CD8-positive, alpha-beta memory T cell (primary cell): ENCODE results near the gene TM4SF18. TPM values are rescaled to one million over a fixed set of nuclear protein-coding genes. Genes with fewer than 3 reads are reported as not detected.

Experiments
- CTCF ChIA-PET: fragments of 350-600 bp; sonication (Branson Sonifier 250); formaldehyde crosslinking; loops from one replicate; lab custom pipeline; 2021; ENCODE audit warnings: antibody characterized with exemption; lab: Charles Lee
- POLR2A ChIA-PET: fragments of 350-600 bp; sonication (Branson Sonifier 250); formaldehyde crosslinking; loops from one replicate; lab custom pipeline; 2021; ENCODE audit warnings: antibody characterized with exemption; lab: Charles Lee
- DNase-seq, 5 donors: peaks; one replicate each; pipeline versions ENCODE4 v3.0.0 to v3.0.0-alpha.2; 2020 to 2022; ENCODE audit warnings: mixed read lengths in 1 of 5
- H3K27ac ChIP-seq: one replicate; pipeline ENCODE4 v1.7.0; 2013; ENCODE audit warnings: low read depth, mild to moderate bottlenecking, low read length, moderate library complexity
- H3K27me3 ChIP-seq: 2 replicates; pipeline ENCODE4 v1.7.0; 2013; ENCODE audit warnings: low read length, mild to moderate bottlenecking; ENCODE audit not compliant: insufficient read depth, poor library complexity, severe bottlenecking
- H3K36me3 ChIP-seq: 2 replicates; pipeline ENCODE4 v1.7.0; 2013; ENCODE audit warnings: mild to moderate bottlenecking, low read length, moderate library complexity; ENCODE audit not compliant: insufficient read depth
- H3K4me1 ChIP-seq: 2 replicates; pipeline ENCODE4 v1.7.0; 2013; ENCODE audit warnings: mild to moderate bottlenecking, low read length, moderate library complexity; ENCODE audit not compliant: insufficient read depth
- H3K4me3 ChIP-seq: 2 replicates; pipeline ENCODE4 v1.7.0; 2013; ENCODE audit warnings: mild to moderate bottlenecking, low read length
- H3K9me3 ChIP-seq: 2 replicates; pipeline ENCODE4 v1.7.0; 2013; ENCODE audit warnings: mild to moderate bottlenecking, low read length
- H3K27ac Mint-ChIP-seq, 8 donors: one replicate each; pipeline ENCODE4 v1.8.0; 2020 to 2021; ENCODE audit warnings: mixed read lengths in 8 of 8, mild to moderate bottlenecking in 6 of 8, inconsistent platforms in 3 of 8, moderate library complexity in 3 of 8
- H3K27me3 Mint-ChIP-seq, 2 donors: one replicate each; pipeline ENCODE4 v1.8.0; 2020 to 2021; ENCODE audit warnings: mixed read lengths in 2 of 2, mild to moderate bottlenecking in 1 of 2, moderate library complexity in 1 of 2
- H3K36me3 Mint-ChIP-seq, 3 donors: one replicate each; pipeline ENCODE4 v1.8.0; 2020 to 2021; ENCODE audit warnings: mixed read lengths in 3 of 3, inconsistent platforms in 1 of 3, mild to moderate bottlenecking in 1 of 3
- H3K4me1 Mint-ChIP-seq, 3 donors: one replicate each; pipeline ENCODE4 v1.8.0; 2020 to 2021; ENCODE audit warnings: mixed read lengths in 3 of 3, inconsistent platforms in 1 of 3, mild to moderate bottlenecking in 1 of 3
- H3K4me3 Mint-ChIP-seq, 7 donors: one replicate each; pipeline ENCODE4 v1.8.0; 2020 to 2021; ENCODE audit warnings: mixed read lengths in 7 of 7, mild to moderate bottlenecking in 6 of 7, moderate library complexity in 4 of 7, inconsistent platforms in 2 of 7
- H3K9me3 Mint-ChIP-seq, 5 donors: one replicate each; pipeline ENCODE4 v1.8.0; 2020 to 2022; ENCODE audit warnings: mixed read lengths in 5 of 5, mild to moderate bottlenecking in 3 of 5, moderate library complexity in 2 of 5, inconsistent platforms in 1 of 5
- polyA plus RNA-seq: library from polyadenylated mRNA; unstranded; fragments of 300-500 nt; fragmentation: Illumina TruSeq; gene quantifications from one replicate; pipeline ENCODE4 v1.2.3, GENCODE V29; 2021
- total RNA-seq, 2 experiments: library from RNA; stranded (reverse); gene quantifications; one replicate each; pipeline ENCODE4 v1.2.3, GENCODE V29; 2021

Gene TM4SF18
- total and polyA plus RNA-seq, 3 experiments from 2014 or later: not detected

DNA sequence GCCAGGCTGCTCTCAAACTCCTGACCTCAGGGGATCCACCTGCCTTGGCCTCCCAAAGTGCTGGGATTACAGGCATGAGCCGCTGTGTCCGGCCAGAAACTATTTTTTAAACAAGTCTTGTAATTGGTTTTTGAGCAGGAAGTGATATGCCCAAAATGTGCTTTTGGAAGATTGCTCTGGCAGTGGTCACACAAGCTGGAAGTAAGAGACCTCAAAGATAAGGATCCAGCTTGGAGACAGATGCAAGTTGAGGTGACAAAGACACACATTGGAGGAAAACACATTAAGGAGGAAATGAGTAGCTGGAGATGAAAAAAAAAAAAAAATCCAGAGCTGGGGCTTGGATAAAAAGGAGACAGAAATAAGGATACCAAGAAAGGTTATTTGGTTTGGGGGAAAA is 6.3 kb downstream of the TM4SF18 start:
- no peaks in the 10 kb centered on the region for H3K9me3 Mint-ChIP-seq
- H3K4me3 ChIP-seq: no peak overlapping the region
- POLR2A ChIA-PET: no interaction called here
- no peak overlapping the region for H3K4me3 Mint-ChIP-seq
- peaks cover 3 to 4% of the 10 kb centered on the region in 2 donors for H3K27me3 Mint-ChIP-seq
- H3K4me1 Mint-ChIP-seq: no peaks in the 10 kb centered on the region
- no peaks in the 10 kb centered on the region for H3K4me1 ChIP-seq
- no peak overlapping the region for H3K27ac Mint-ChIP-seq
- H3K27ac ChIP-seq: no peak overlapping the region
- no peaks in the 10 kb centered on the region for H3K36me3 ChIP-seq
- no peaks in the 10 kb centered on the region for H3K36me3 Mint-ChIP-seq
- DNase-seq: no peak
- H3K9me3 ChIP-seq: no peaks in the 10 kb centered on the region
- no peaks in the 10 kb centered on the region for H3K27me3 ChIP-seq
- CTCF ChIA-PET: no interaction called here

DNA sequence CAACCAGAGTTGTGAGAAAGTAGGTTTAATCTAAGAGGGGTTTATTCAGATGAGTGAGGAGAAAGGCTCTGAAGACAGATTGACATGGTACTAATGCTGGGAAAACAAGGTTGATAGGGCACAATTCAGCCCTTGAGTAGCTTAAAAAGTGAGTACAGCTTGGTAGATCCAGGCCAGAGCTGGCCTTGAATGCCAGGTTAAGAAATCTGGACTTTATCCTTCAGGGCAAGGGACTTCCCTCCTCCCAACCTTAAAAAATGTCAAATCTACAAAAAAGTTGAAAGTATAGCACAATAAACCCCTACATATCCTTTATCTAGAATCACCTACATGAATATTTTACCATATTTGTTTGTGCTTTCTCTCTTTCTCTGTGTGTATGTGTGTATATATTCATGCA is 7.9 kb downstream of the TM4SF18 start:
- Histone ChIP-seq H3K4me1 (no peaks in the 10 kb centered on the region), H3K36me3 (no peaks in the 10 kb centered on the region), H3K9me3 (no peaks in the 10 kb centered on the region), H3K27me3 (no peaks in the 10 kb centered on the region), H3K4me3 (no peak overlapping the region), H3K27ac (no peak overlapping the region)
- ChIA-PET POLR2A (no interaction called here), CTCF (no interaction called here)
- no peaks in the 10 kb centered on the region for H3K36me3 Mint-ChIP-seq
- no peaks in the 10 kb centered on the region for H3K4me1 Mint-ChIP-seq
- H3K4me3 Mint-ChIP-seq: no peak overlapping the region
- no peak overlapping the region for H3K27ac Mint-ChIP-seq
- no peak for DNase-seq
- peaks cover 0 to 4% of the 10 kb centered on the region in 2 donors for H3K27me3 Mint-ChIP-seq
- H3K9me3 Mint-ChIP-seq: no peaks in the 10 kb centered on the region

DNA sequence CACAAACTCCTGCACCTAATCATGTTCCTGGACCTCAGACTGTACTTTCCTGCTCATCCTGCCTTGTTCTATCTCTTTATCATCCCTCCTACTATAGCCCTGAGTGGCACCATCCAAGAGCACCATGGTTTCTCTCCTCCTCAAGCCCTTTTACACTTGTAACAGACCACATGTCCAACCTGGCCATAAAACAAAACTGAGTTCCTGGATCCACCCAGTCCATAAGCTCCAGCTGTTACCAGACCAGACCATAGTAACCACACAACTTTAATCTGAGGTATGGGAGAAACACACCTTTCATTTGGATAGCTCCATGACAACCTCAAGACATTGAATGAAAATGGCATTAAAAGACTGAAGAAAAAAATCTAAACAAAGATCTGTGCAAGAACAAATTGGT is 9.1 kb downstream of the TM4SF18 start:
- POLR2A ChIA-PET: no interaction called here
- no peaks in the 10 kb centered on the region for H3K4me1 Mint-ChIP-seq
- CTCF ChIA-PET: interaction anchor here (0.7 kb wide), 1 partner anchor 9 kb away, joined by 3 read pairs; the partner anchor contains the start of gene TM4SF18

DNA sequence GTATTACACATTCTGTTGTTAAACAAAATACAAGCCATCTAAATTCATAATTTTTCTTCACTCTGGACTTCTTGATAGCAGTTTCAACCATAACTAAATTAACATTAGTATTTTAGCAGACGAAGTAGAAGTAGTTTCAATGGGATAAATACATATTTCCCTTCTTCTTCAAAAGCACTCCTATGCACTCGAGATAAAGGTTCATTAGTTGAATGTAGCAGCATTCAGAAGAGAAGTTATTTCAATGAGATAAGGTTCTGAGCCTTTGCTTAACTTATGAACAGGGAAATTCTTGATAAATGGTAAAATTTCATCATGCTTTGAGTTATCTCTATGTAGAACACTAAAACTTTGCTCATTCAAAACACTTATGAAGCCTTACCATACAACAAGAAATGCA is 11.8 kb downstream of the TM4SF18 start:
- Histone ChIP-seq H3K4me1 (no peaks in the 10 kb centered on the region), H3K9me3 (no peaks in the 10 kb centered on the region), H3K27me3 (no peaks in the 10 kb centered on the region), H3K36me3 (no peaks in the 10 kb centered on the region), H3K4me3 (no peak overlapping the region), H3K27ac (no peak overlapping the region)
- no peak for DNase-seq
- H3K36me3 Mint-ChIP-seq: no peaks in the 10 kb centered on the region
- CTCF ChIA-PET: no interaction called here
- H3K4me3 Mint-ChIP-seq: no peak overlapping the region
- no peak overlapping the region for H3K27ac Mint-ChIP-seq
- H3K4me1 Mint-ChIP-seq: no peaks in the 10 kb centered on the region
- no peaks in the 10 kb centered on the region for H3K9me3 Mint-ChIP-seq
- POLR2A ChIA-PET: no interaction called here
- peaks cover 0 to 2% of the 10 kb centered on the region in 2 donors for H3K27me3 Mint-ChIP-seq

More for the DNA sequence above, 9.1 kb downstream of the TM4SF18 start:
- no peak overlapping the region for H3K4me3 Mint-ChIP-seq
- no peak overlapping the region for H3K27ac ChIP-seq
- peaks cover 0 to 2% of the 10 kb centered on the region in 2 donors for H3K27me3 Mint-ChIP-seq
- no peaks in the 10 kb centered on the region for H3K9me3 ChIP-seq
- H3K4me3 ChIP-seq: no peak overlapping the region
- H3K9me3 Mint-ChIP-seq: no peaks in the 10 kb centered on the region
- no peaks in the 10 kb centered on the region for H3K4me1 ChIP-seq
- no peaks in the 10 kb centered on the region for H3K36me3 ChIP-seq
- H3K27ac Mint-ChIP-seq: no peak overlapping the region
- H3K27me3 ChIP-seq: no peaks in the 10 kb centered on the region
- no peaks in the 10 kb centered on the region for H3K36me3 Mint-ChIP-seq
- no peak for DNase-seq

DNA sequence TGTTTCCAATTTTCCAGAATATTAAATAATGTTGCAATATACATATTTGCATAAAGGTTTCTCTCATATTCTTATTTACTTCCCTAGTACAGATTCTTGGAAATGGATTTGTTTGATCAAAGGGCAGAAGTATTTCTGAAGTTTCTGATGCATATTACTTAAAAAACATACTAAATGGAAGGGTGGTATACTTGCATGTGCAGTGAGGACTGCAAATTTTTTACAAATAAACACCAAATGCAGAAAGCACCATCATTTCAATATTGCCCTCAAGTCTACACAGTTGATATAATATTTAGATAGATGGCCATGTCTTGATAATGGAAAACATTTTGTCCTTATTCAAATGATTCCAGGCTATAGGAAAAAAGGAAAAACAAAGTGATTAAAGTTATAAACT is 12.3 kb downstream of the TM4SF18 start:
- H3K4me3 ChIP-seq: no peak overlapping the region
- Mint-ChIP-seq H3K27ac (no peak overlapping the region), H3K36me3 (no peaks in the 10 kb centered on the region), H3K9me3 (no peaks in the 10 kb centered on the region), H3K4me3 (no peak overlapping the region), H3K27me3 (peaks cover 0 to 2% of the 10 kb centered on the region in 2 donors), H3K4me1 (no peaks in the 10 kb centered on the region)
- ChIA-PET POLR2A (no interaction called here), CTCF (no interaction called here)
- H3K27me3 ChIP-seq: no peaks in the 10 kb centered on the region
- no peak for DNase-seq
- no peaks in the 10 kb centered on the region for H3K9me3 ChIP-seq
- H3K27ac ChIP-seq: no peak overlapping the region
- H3K4me1 ChIP-seq: no peaks in the 10 kb centered on the region
- no peaks in the 10 kb centered on the region for H3K36me3 ChIP-seq

DNA sequence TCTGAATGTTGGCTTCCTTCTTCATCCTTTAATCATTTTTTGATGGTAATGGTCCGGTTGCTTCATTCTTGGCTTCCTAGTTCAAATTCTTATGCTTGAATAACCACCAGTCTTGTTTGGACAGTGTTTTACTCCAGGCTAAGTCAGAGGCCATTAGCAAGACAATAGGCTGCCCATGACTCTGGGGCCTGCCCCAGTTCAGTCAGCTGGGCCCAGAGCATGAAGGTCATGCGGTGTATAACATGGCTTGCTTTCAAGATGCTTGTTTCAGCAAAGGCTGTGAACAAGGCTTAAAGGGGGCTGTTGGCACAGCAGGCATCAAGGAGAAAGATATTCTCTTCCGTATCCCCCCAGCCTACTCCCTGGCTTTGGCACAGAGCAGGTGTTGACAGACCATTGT is 13.7 kb downstream of the TM4SF18 start:
- H3K27ac Mint-ChIP-seq: no peak overlapping the region
- no peaks in the 10 kb centered on the region for H3K4me1 Mint-ChIP-seq
- H3K9me3 Mint-ChIP-seq: no peaks in the 10 kb centered on the region
- CTCF ChIA-PET: no interaction called here
- Histone ChIP-seq H3K9me3 (no peaks in the 10 kb centered on the region), H3K27me3 (no peaks in the 10 kb centered on the region), H3K36me3 (no peaks in the 10 kb centered on the region), H3K4me1 (no peaks in the 10 kb centered on the region), H3K27ac (no peak overlapping the region), H3K4me3 (no peak overlapping the region)
- no peaks in the 10 kb centered on the region for H3K36me3 Mint-ChIP-seq
- no peak for DNase-seq
- POLR2A ChIA-PET: interaction anchor here (0.6 kb wide), 1 partner anchor 176 kb away, joined by 4 read pairs; no protein-coding TSS in a partner anchor
- peaks cover 0 to 4% of the 10 kb centered on the region in 2 donors for H3K27me3 Mint-ChIP-seq
- H3K4me3 Mint-ChIP-seq: no peak overlapping the region

DNA sequence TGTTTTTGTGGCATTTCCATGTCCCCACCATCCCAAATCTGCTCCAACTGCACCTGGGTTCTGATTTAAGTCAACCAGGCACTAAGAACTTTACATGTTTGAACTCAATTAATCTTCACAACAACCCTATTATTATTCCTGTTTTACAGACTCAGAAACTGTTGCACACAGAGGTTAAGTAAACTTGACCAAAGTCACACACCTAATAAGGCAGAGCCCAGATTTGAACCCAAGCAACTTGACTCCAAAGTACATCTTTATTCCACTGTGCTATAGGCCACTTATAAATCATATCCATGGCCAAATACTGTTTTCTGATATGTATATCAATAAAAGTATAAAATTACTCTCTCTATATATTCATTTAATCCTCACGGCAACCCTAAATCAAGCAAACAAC is 16.4 kb downstream of the TM4SF18 start:
- H3K36me3 Mint-ChIP-seq: peaks cover 0 to 11% (median 0%) of the 10 kb centered on the region in 3 donors
- ChIA-PET POLR2A (no interaction called here), CTCF (no interaction called here)
- H3K4me1 ChIP-seq: no peaks in the 10 kb centered on the region
- H3K9me3 Mint-ChIP-seq: peaks cover 0 to 1% (median 0%) of the 10 kb centered on the region in 5 donors
- no peak overlapping the region for H3K4me3 ChIP-seq
- H3K36me3 ChIP-seq: no peaks in the 10 kb centered on the region
- H3K9me3 ChIP-seq: no peaks in the 10 kb centered on the region
- H3K4me1 Mint-ChIP-seq: no peaks in the 10 kb centered on the region
- no peak for DNase-seq
- H3K27ac ChIP-seq: no peak overlapping the region
- peaks cover 10 to 21% of the 10 kb centered on the region in 2 donors for H3K27me3 Mint-ChIP-seq
- no peaks in the 10 kb centered on the region for H3K27me3 ChIP-seq
- no peak overlapping the region for H3K4me3 Mint-ChIP-seq
- no peak overlapping the region for H3K27ac Mint-ChIP-seq

DNA sequence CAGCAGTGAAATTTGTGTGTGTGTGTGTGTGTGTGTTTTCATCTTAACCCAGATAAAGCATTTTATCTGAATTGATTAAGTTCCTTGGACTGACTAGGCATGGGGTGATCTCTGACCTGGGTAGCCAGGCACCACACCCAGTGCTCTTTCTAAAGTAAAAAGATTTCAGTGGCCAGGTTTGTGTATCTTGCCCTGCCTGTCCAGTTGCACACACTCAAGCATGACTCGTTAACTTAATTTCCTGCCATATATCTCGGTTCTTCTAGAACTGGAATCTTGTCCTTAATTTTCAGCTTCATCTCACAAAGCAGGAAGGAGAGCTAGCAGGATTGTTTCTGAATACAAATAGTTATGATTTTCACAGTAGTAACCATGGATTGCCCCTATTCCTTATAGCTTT is 17.0 kb downstream of the TM4SF18 start:
- no peak overlapping the region for H3K4me3 ChIP-seq
- Mint-ChIP-seq H3K36me3 (peaks cover 0 to 11% (median 0%) of the 10 kb centered on the region in 3 donors), H3K9me3 (peaks cover 0 to 2% (median 0%) of the 10 kb centered on the region in 5 donors), H3K27me3 (peaks cover 10 to 26% of the 10 kb centered on the region in 2 donors), H3K4me1 (no peaks in the 10 kb centered on the region), H3K4me3 (no peak overlapping the region), H3K27ac (no peak overlapping the region)
- H3K27ac ChIP-seq: no peak overlapping the region
- CTCF ChIA-PET: no interaction called here
- no peak for DNase-seq
- no peaks in the 10 kb centered on the region for H3K27me3 ChIP-seq
- H3K4me1 ChIP-seq: no peaks in the 10 kb centered on the region
- H3K36me3 ChIP-seq: no peaks in the 10 kb centered on the region
- POLR2A ChIA-PET: no interaction called here
- H3K9me3 ChIP-seq: no peaks in the 10 kb centered on the region
